ENCODE results near the gene PARD3.

Gene PARD3

GRCh38 chr10:34609287-34609940, 205.7 kb downstream of the PARD3 start:
- DNase-seq = no peak

GRCh38 chr10:34607894-34608293, 207.2 kb downstream of the PARD3 start:
- DNase-seq = no peak

DNA sequence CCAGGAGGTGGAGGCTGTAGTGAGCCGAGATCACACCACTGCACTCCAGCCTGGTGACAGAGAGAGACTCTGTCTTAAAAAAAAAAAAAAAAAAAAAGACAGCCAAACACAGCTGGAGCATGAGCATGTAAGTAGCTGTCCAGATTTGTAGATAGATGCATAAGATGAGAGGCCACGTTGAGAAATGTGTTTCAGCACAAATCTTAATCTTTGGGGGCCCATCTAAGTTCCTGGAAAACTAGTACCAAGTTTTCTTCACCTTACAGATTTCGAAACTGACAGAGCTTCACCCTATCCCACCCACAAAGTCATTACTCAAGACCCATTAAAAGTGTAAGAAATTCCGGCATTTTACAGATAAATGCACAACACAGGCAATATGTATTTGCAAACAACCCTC, 208.2 kb downstream of the PARD3 start:
- DNase-seq = no peak

DNA sequence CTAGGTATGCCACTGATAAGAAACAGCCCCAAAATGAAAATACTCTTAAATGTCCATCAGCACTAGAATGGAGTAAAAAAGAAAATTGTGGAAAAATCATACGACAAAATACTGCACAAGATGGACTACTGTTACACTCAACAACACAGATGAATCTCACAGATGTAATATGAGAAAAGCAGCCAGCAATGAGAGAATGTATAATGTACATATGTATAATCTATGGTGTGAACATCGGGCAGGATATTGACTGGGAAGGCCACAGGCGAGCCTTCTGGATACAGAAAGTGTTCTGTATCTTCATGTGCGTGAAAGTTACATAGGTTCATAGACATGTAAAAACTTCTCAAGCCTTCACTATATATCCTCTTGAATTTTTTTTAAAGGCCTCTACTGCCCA, 212.6 kb downstream of the PARD3 start:
- DNase-seq = no peak

DNA sequence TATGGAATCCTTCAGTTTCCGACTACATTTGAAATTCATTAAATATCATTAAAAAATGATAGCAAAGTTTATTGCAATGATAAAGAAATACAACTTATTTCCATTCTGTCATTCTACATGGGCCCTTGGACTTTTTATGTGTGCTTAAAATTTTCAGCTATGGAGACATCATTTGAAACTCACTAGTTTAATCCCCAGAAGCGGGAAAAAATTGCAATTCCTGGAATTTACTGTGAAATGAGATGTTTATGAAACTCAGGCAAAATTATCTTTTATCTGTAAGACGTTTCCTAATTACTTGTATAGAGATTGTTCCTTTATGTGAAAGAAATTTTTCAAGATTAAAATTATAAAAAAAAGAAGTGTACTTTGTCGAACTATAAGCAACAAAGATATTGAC, 213.4 kb downstream of the PARD3 start:
- no peak for DNase-seq

- DNase-seq = no peak
Measured at GRCh38 chr10:34599026-34599795, 215.9 kb downstream of the PARD3 start.

GRCh38 chr10:34596351-34596750, 218.7 kb downstream of the PARD3 start:
- no peak for DNase-seq

GRCh38 chr10:34593930-34594329, 221.2 kb downstream of the PARD3 start:
- no peak for DNase-seq

DNA sequence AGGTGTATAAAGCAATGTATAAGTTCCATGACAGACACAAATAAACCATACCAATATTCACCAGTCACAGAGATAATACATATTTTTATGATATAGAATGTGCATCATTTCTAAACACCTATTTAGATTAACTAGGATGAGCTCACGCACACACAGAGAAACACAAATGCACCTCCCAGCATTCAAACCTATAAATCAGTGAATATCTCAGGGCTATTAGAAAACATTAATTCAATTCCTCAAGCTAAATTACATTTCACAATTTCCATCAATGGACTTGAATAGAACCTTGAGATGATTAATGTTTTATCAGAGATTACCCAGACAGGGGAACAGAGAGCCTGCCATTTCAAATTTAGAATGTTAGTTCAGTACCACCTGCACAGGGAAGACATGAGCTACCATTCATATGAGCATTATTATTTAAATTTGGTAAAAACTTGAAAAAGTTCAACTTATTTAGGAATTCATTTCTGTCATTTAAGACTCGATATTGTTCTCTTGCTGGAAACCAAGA, 221.7 kb downstream of the PARD3 start:
- DNase-seq = no peak

DNA sequence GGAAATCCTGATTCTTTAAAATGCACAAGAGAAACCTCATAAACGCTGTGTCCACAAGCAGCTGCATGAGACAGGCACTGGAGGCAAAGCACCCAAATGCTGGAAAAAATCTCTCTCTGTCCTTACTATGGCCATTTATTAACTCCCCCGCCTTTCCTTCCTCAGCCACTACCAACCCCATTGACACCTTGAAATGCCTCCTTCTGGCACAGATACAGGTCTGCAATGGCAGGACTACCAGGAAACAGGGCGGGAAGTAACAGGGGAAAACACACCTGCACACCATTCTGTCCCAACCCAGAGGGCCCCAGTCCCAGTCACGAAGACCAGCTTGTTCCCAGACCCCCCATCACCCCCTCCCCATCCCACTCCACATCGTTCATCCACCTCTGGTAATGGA, 224.3 kb downstream of the PARD3 start:
- DNase-seq = no peak

DNA sequence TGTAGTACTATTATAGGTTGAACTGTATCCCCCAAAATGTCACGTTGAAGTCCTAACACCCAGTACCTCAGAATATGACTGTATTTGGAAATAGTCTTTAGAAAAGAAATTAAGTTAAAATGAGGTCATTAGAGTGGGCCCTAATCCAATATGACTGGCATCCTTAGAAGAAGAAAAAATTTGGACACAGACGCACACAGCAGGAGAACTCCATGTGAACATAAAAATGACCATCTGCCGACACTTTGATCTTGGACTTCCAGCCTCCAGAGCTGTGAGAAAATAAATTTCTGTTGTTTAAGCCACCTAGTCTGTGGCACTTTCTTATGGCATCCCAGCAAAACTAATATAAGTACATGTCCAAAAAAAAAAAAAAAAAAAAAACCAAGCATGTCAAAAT, 225.8 kb downstream of the PARD3 start:
- DNase-seq = no peak

- DNase-seq = no peak
Measured at GRCh38 chr10:34587680-34588019, 227.4 kb downstream of the PARD3 start.

GRCh38 chr10:34587002-34587679, 228.0 kb downstream of the PARD3 start:
- DNase-seq = no peak

DNA sequence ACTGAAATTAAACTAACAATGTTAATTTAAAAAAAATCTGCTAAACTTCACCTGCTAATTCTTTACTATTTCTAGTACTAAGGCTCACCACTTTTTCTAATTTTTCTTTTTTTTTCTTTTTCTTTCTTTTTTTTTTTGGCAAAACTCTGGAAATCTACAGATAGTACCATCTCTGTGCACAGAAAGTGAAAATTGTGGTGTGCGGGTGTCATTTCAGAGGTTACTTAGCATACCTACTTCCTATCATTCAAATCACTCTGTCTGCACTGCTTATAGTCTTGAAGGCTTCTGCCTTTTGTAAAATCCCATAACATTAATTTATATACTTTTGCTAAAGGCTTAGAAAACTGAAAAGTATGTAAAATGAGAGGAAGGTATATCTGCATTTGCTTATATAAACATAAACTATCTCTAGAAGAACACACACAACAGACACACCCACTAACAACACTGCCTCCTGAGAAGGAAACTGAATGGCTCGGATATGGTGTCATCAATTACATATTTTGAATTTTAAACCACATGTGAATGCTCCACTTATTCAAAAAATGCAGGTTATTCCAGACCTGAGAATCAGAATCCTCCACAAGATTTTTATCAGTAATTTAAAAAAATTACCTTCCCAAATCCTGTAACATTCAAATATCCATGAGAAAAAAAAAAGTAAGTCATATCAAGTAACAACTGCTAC, 229.5 kb downstream of the PARD3 start:
- no peak for DNase-seq

DNA sequence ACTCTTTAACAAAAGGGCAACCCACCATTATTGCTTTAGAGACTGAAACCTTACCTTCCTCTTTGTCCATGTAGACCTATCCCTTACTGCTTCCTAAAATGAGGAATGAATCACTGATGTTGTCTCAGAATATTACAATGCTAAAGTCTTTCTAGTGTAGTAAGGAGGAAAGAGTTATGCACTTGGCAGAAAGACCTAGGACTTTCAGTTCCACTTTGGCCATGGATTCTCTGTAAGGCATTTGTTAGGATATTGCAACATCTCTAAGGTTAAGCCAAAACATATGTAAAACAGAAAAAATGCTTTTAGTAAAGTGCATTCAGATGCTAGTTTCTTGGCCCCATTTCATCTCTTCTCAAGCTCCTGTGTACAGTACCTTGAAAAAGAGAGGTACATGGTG, 230.9 kb downstream of the PARD3 start:
- no peak for DNase-seq

GRCh38 chr10:34581801-34582532, 233.1 kb downstream of the PARD3 start:
- no peak for DNase-seq

GRCh38 chr10:34580643-34581042, 234.5 kb downstream of the PARD3 start:
- DNase-seq = no peak

DNA sequence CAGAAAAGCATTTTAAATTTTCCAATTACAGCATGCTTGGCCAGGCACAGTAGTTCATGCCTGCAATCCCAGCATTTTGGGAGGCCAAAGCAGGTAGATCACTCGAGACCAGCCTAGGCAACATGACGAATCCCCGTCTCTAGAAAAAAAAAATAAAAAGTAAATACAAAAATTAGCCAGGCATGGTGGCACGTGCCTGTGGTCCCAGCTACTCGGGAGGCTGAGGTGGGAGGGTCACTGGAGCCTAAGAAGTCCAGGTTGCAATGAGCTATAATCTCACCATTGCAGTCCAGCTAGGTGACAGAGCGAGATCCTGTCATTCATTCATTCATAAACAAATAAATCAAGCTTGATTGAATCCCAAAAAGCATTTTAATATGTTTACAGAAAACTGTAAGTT, 234.9 kb downstream of the PARD3 start:
- no peak for DNase-seq

DNA sequence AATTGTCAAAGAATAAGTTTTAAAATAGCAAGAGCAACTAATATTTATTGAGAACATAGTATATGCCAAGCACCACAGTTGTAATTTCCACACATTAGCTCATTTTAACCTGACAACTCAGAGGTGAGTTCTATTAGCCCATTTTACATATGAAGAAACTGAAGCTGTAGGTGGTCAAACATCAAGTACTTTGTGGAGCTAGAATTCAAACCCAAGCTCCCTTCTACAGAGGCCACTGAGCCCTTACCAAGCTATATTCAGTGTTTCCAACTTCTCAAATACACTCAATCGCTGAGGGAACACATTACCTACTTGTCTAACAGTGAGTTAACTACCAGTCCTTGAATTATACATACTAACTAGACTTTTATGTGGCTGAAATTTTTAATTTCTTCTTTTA, 236.6 kb downstream of the PARD3 start:
- DNase-seq = no peak

GRCh38 chr10:34576797-34577196, 238.3 kb downstream of the PARD3 start:
- no peak for DNase-seq

GRCh38 chr10:34575882-34576281, 239.2 kb downstream of the PARD3 start:
- DNase-seq = no peak

DNA sequence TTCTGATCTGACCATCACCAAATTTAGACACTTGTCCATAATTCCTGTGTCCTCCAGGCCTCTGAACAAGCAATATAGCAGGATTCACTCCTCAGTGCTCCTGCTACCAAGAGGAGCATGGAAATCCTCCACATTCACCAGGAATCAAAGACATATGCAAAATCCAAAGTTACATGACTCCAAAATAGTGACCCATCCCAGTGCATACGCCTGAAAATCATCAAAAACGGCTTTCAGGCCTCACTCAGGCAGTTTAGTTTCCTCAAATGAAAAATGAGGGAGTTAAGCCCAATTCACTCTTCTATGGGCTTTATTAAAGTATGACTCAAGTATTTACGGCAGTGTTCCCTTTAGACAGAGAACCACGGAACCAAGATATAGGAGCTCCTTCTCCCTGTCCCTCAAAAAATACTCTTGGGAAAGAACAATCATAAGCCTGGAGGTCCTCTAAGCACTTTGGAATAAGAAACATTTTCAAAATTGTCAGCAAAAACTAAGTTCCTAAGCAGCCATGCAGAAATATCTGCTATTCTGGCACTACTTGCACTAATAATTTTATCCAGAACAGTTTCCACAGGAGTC, 240.7 kb downstream of the PARD3 start:
- no peak for DNase-seq
